BLaER1 treated with 17β-estradiol and CSF1 and Interleukin-3, amounts not matched to agents 10 nM and 100 nM (cell line): ENCODE data around the gene MMP25.

Experiments
- H3K27ac ChIP-seq, 11 experiments: shearing (Covaris generic); formaldehyde crosslinking; 2 replicates each; pipeline ENCODE4 v1.8.1; 2022
- H3K27me3 ChIP-seq, 11 experiments: shearing (Covaris generic); formaldehyde crosslinking; 2 replicates each; pipeline ENCODE4 v1.8.1; 2022
- H3K36me3 ChIP-seq, 11 experiments: shearing (Covaris generic); formaldehyde crosslinking; 2 replicates each; pipeline ENCODE4 v1.8.1; 2022
- H3K4me1 ChIP-seq, 10 experiments: shearing (Covaris generic); formaldehyde crosslinking; 2 replicates each; pipeline ENCODE4 v1.8.1; 2022
- H3K4me2 ChIP-seq, 11 experiments: shearing (Covaris generic); formaldehyde crosslinking; 2 replicates each; pipeline ENCODE4 v1.8.1; 2022
- H3K4me3 ChIP-seq, 10 experiments: shearing (Covaris generic); formaldehyde crosslinking; 2 replicates each; pipeline ENCODE4 v1.8.1; 2022
- H3K9ac ChIP-seq, 11 experiments: shearing (Covaris generic); formaldehyde crosslinking; 2 replicates each; pipeline ENCODE4 v1.8.1; 2022
- H3K9me3 ChIP-seq, 11 experiments: shearing (Covaris generic); formaldehyde crosslinking; replicated peaks in 1 of 11; 2 replicates each; pipeline ENCODE4 v1.8.1; 2022
- H4K20me1 ChIP-seq, 11 experiments: shearing (Covaris generic); formaldehyde crosslinking; 2 replicates each; pipeline ENCODE4 v1.8.1; 2022
- Cebpa-rat ChIP-seq, 11 experiments: shearing (Covaris generic); IDR thresholded peaks; 2 replicates each; pipeline ENCODE4 v1.8.1; 2022

Gene MMP25

GRCh38 chr16:3092501-3092941 lies 46.2 kb downstream of the MMP25 start:
- peaks cover 27 to 83% (median 76%) of the 10 kb centered on the region in 10 experiments for H3K4me1 ChIP-seq
- H4K20me1 ChIP-seq, result no peaks in the 10 kb centered on the region
- H3K36me3 ChIP-seq, result no peaks in the 10 kb centered on the region
- no peak for TF ChIP-seq Cebpa-rat (IDR thresholded peaks at IDR 0.05)
- no peaks in the 10 kb centered on the region for H3K9me3 ChIP-seq
- peak overlapping the region in 9 of 11 experiments; percentile 51 to 86 (median 71); a peak in 17 of 22 replicates for H3K4me2 ChIP-seq
- no peak overlapping the region for H3K27ac ChIP-seq
- H3K4me3 ChIP-seq, result no peak overlapping the region
- H3K9ac ChIP-seq, result peak overlapping the region in 2 of 11 experiments; percentile 6 to 16; a peak in 2 of 22 replicates
- peaks cover 0 to 4% (median 0%) of the 10 kb centered on the region in 11 experiments; a peak in 1 of 22 replicates for H3K27me3 ChIP-seq

- Histone ChIP-seq H3K4me3 (no peak overlapping the region), H3K9ac (no peak overlapping the region), H4K20me1 (no peaks in the 10 kb centered on the region), H3K27me3 (peaks cover 0 to 4% (median 0%) of the 10 kb centered on the region in 11 experiments; a peak in 1 of 22 replicates), H3K4me2 (0 out of 22 replicates have a peak overlapping the region, but pooled peaks of 1 of the 11 experiments have one; percentile 71), H3K4me1 (peaks cover 20 to 82% (median 76%) of the 10 kb centered on the region in 10 experiments), H3K27ac (no peak overlapping the region), H3K36me3 (no peaks in the 10 kb centered on the region), H3K9me3 (no peaks in the 10 kb centered on the region)
- TF ChIP-seq Cebpa-rat (IDR thresholded peaks at IDR 0.05), result no peak
These were observed 48.1 kb downstream of the MMP25 start for GRCh38 chr16:3094289-3095027.

GRCh38 chr16:3095869-3096268 lies 49.5 kb downstream of the MMP25 start:
- no peak overlapping the region for H3K4me3 ChIP-seq
- peak overlapping the region; percentile 36 to 76 (median 56) for H3K4me2 ChIP-seq
- H3K9ac ChIP-seq, result peak overlapping the region in 1 of 11 experiments; percentile 8; a peak in 2 of 22 replicates
- H3K27ac ChIP-seq, result peak overlapping the region in 5 of 11 experiments; percentile 3 to 39 (median 29); a peak in 6 of 22 replicates
- H3K36me3 ChIP-seq, result no peaks in the 10 kb centered on the region
- no peaks in the 10 kb centered on the region for H3K9me3 ChIP-seq
- peaks cover 30 to 93% (median 88%) of the 10 kb centered on the region in 10 experiments for H3K4me1 ChIP-seq
- no peak; a peak in 1 of 22 replicates for TF ChIP-seq Cebpa-rat (IDR thresholded peaks at IDR 0.05)
- H3K27me3 ChIP-seq, result peaks cover 0 to 4% (median 0%) of the 10 kb centered on the region in 11 experiments; a peak in 1 of 22 replicates
- H4K20me1 ChIP-seq, result no peaks in the 10 kb centered on the region

- Histone ChIP-seq H3K9ac (peak overlapping the region in 1 of 11 experiments; percentile 8; a peak in 2 of 22 replicates), H3K9me3 (no peaks in the 10 kb centered on the region), H3K4me3 (no peak overlapping the region), H3K36me3 (no peaks in the 10 kb centered on the region), H3K4me1 (peaks cover 35 to 93% (median 88%) of the 10 kb centered on the region in 10 experiments), H4K20me1 (no peaks in the 10 kb centered on the region), H3K4me2 (peak overlapping the region; percentile 36 to 76 (median 56)), H3K27ac (peak overlapping the region in 5 of 11 experiments; percentile 3 to 39 (median 29); a peak in 6 of 22 replicates), H3K27me3 (peaks cover 0 to 4% (median 0%) of the 10 kb centered on the region in 11 experiments; a peak in 1 of 22 replicates)
- no peak for TF ChIP-seq Cebpa-rat (IDR thresholded peaks at IDR 0.05)
These were observed 50.0 kb downstream of the MMP25 start for GRCh38 chr16:3096362-3096761.

- Histone ChIP-seq H3K9ac (no peak overlapping the region), H3K9me3 (no peaks in the 10 kb centered on the region), H3K27ac (peak overlapping the region in 4 of 11 experiments; percentile 25 to 49 (median 42); a peak in 4 of 22 replicates), H3K4me2 (peak overlapping the region in 9 of 11 experiments; percentile 36 to 76 (median 61); a peak in 18 of 22 replicates), H4K20me1 (no peaks in the 10 kb centered on the region), H3K4me1 (peaks cover 36 to 93% (median 88%) of the 10 kb centered on the region in 10 experiments), H3K36me3 (no peaks in the 10 kb centered on the region), H3K27me3 (peaks cover 0 to 3% (median 0%) of the 10 kb centered on the region in 11 experiments; a peak in 1 of 22 replicates), H3K4me3 (no peak overlapping the region)
- no peak for TF ChIP-seq Cebpa-rat (IDR thresholded peaks at IDR 0.05)
These were observed 50.9 kb downstream of the MMP25 start for GRCh38 chr16:3097266-3097665.

- peak within 1 kb of the TSS in 1 of 11 experiments; percentile 13; a peak in 2 of 22 replicates for H3K27ac ChIP-seq
- peaks cover 48 to 93% (median 88%) of the 10 kb centered on the region in 10 experiments for H3K4me1 ChIP-seq
- no peaks in the 10 kb centered on the region for H3K9me3 ChIP-seq
- 0 out of 22 replicates have a peak within 1 kb of the TSS, but pooled peaks of 1 of the 11 experiments have one; percentile 22 for H3K9ac ChIP-seq
- no peaks in the 10 kb centered on the region for H3K36me3 ChIP-seq
- no peaks in the 10 kb centered on the region for H4K20me1 ChIP-seq
- TF ChIP-seq Cebpa-rat (IDR thresholded peaks at IDR 0.05), result no peak
- peak within 1 kb of the TSS; percentile 57 to 89 (median 75) for H3K4me2 ChIP-seq
- H3K27me3 ChIP-seq, result no peaks in the 10 kb centered on the region
- H3K4me3 ChIP-seq, result peak within 1 kb of the TSS in 2 of 10 experiments; percentile 3 to 55; a peak in 2 of 20 replicates
These were observed 52.4 kb downstream of the MMP25 start, which contains the start of gene ZSCAN10 for GRCh38 chr16:3098459-3099394. TSS of gene ZSCAN10 (minus strand) at chr16:3099294. CDS start at chr16:3092937, 6,357 bp downstream.

- Histone ChIP-seq H3K9ac (no peak overlapping the region), H3K4me1 (peaks cover 48 to 93% (median 90%) of the 10 kb centered on the region in 10 experiments), H3K9me3 (no peaks in the 10 kb centered on the region), H3K27ac (no peak overlapping the region), H3K27me3 (no peaks in the 10 kb centered on the region), H3K4me2 (peak overlapping the region; percentile 57 to 89 (median 75)), H4K20me1 (no peaks in the 10 kb centered on the region), H3K4me3 (no peak overlapping the region), H3K36me3 (no peaks in the 10 kb centered on the region)
- TF ChIP-seq Cebpa-rat (IDR thresholded peaks at IDR 0.05), result no peak
These were observed 53.0 kb downstream of the MMP25 start for GRCh38 chr16:3099395-3099731.

GRCh38 chr16:3099732-3100499 lies 53.6 kb downstream of the MMP25 start:
- H3K4me3 ChIP-seq, result peak overlapping the region in 4 of 10 experiments; percentile 3 to 55 (median 8); a peak in 3 of 20 replicates

More at GRCh38 chr16:3099732-3100499, 53.6 kb downstream of the MMP25 start:
- H3K27ac ChIP-seq, result peak overlapping the region in 6 of 11 experiments; percentile 38 to 83 (median 70); a peak in 7 of 22 replicates
- no peaks in the 10 kb centered on the region for H3K36me3 ChIP-seq
- no peak for TF ChIP-seq Cebpa-rat (IDR thresholded peaks at IDR 0.05)
- H3K4me2 ChIP-seq, result peak overlapping the region; percentile 69 to 91 (median 85)
- peaks cover 48 to 95% (median 87%) of the 10 kb centered on the region in 10 experiments for H3K4me1 ChIP-seq
- H3K9ac ChIP-seq, result peak overlapping the region in 3 of 11 experiments; percentile 10 to 29 (median 22); a peak in 1 of 22 replicates
- H3K9me3 ChIP-seq, result no peaks in the 10 kb centered on the region
- H3K27me3 ChIP-seq, result no peaks in the 10 kb centered on the region
- no peaks in the 10 kb centered on the region for H4K20me1 ChIP-seq
